ENCODE data around the gene RALGPS1. TPM values are rescaled to one million over a fixed set of nuclear protein-coding genes. Genes with fewer than 3 reads are reported as not detected.

The RALGPS1 gene
- total RNA-seq, 1 donor, result 8.2 TPM

GRCh38 chr9:127087411-127087810, 172.8 kb downstream of the RALGPS1 start:
- H3K4me1 ChIP-seq (ENCODE audit: insufficient read depth, low read length), result no peaks in the 10 kb centered on the region
- no peak overlapping the region for H3K4me3 ChIP-seq (ENCODE audit: low read length)
- no peaks in the 10 kb centered on the region for H3K9me3 ChIP-seq (ENCODE audit: low read depth, low read length)
- H3K27me3 ChIP-seq (ENCODE audit: insufficient read depth, low read length), result no peaks in the 10 kb centered on the region

- no peaks in the 10 kb centered on the region for H3K9me3 ChIP-seq (ENCODE audit: low read depth, low read length)
- no peaks in the 10 kb centered on the region for H3K4me1 ChIP-seq (ENCODE audit: insufficient read depth, low read length)
- no peaks in the 10 kb centered on the region for H3K27me3 ChIP-seq (ENCODE audit: insufficient read depth, low read length)
- no peak overlapping the region for H3K4me3 ChIP-seq (ENCODE audit: low read length)
Measured at GRCh38 chr9:127087836-127088235, 173.3 kb downstream of the RALGPS1 start.

- Histone ChIP-seq H3K27me3 (ENCODE audit: insufficient read depth, low read length) (no peaks in the 10 kb centered on the region), H3K9me3 (ENCODE audit: low read depth, low read length) (no peaks in the 10 kb centered on the region), H3K4me1 (ENCODE audit: insufficient read depth, low read length) (no peaks in the 10 kb centered on the region), H3K4me3 (ENCODE audit: low read length) (no peak overlapping the region)
Measured at GRCh38 chr9:127088724-127089615, 174.4 kb downstream of the RALGPS1 start.

GRCh38 chr9:127089631-127090081, 175.1 kb downstream of the RALGPS1 start:
- Histone ChIP-seq H3K27me3 (ENCODE audit: insufficient read depth, low read length) (no peaks in the 10 kb centered on the region), H3K9me3 (ENCODE audit: low read depth, low read length) (no peaks in the 10 kb centered on the region), H3K4me3 (ENCODE audit: low read length) (no peak overlapping the region)

GRCh38 chr9:127090341-127090985, 175.9 kb downstream of the RALGPS1 start:
- Histone ChIP-seq H3K4me1 (ENCODE audit: insufficient read depth, low read length) (no peaks in the 10 kb centered on the region), H3K27me3 (ENCODE audit: insufficient read depth, low read length) (no peaks in the 10 kb centered on the region), H3K9me3 (ENCODE audit: low read depth, low read length) (no peaks in the 10 kb centered on the region), H3K4me3 (ENCODE audit: low read length) (no peak overlapping the region)

More at GRCh38 chr9:127089631-127090081, 175.1 kb downstream of the RALGPS1 start:
- H3K4me1 ChIP-seq (ENCODE audit: insufficient read depth, low read length), result no peaks in the 10 kb centered on the region

GRCh38 chr9:127091526-127091925, 176.9 kb downstream of the RALGPS1 start:
- Histone ChIP-seq H3K4me3 (ENCODE audit: low read length) (no peak overlapping the region), H3K9me3 (ENCODE audit: low read depth, low read length) (no peaks in the 10 kb centered on the region), H3K27me3 (ENCODE audit: insufficient read depth, low read length) (no peaks in the 10 kb centered on the region), H3K4me1 (ENCODE audit: insufficient read depth, low read length) (no peaks in the 10 kb centered on the region)

GRCh38 chr9:127092041-127092608, 177.5 kb downstream of the RALGPS1 start:
- H3K4me3 ChIP-seq (ENCODE audit: low read length), result no peak overlapping the region
- H3K9me3 ChIP-seq (ENCODE audit: low read depth, low read length), result no peaks in the 10 kb centered on the region
- H3K27me3 ChIP-seq (ENCODE audit: insufficient read depth, low read length), result no peaks in the 10 kb centered on the region
- H3K4me1 ChIP-seq (ENCODE audit: insufficient read depth, low read length), result no peaks in the 10 kb centered on the region

- H3K27me3 ChIP-seq (ENCODE audit: insufficient read depth, low read length), result no peaks in the 10 kb centered on the region
- no peaks in the 10 kb centered on the region for H3K9me3 ChIP-seq (ENCODE audit: low read depth, low read length)
- no peaks in the 10 kb centered on the region for H3K4me1 ChIP-seq (ENCODE audit: insufficient read depth, low read length)
- H3K4me3 ChIP-seq (ENCODE audit: low read length), result no peak overlapping the region
Measured at GRCh38 chr9:127093319-127094020, 178.9 kb downstream of the RALGPS1 start.

GRCh38 chr9:127095411-127095810, 180.8 kb downstream of the RALGPS1 start:
- Histone ChIP-seq H3K4me3 (ENCODE audit: low read length) (no peak overlapping the region), H3K9me3 (ENCODE audit: low read depth, low read length) (no peaks in the 10 kb centered on the region), H3K4me1 (ENCODE audit: insufficient read depth, low read length) (no peaks in the 10 kb centered on the region), H3K27me3 (ENCODE audit: insufficient read depth, low read length) (no peaks in the 10 kb centered on the region)

- Histone ChIP-seq H3K27me3 (ENCODE audit: insufficient read depth, low read length) (no peaks in the 10 kb centered on the region), H3K4me1 (ENCODE audit: insufficient read depth, low read length) (no peaks in the 10 kb centered on the region), H3K4me3 (ENCODE audit: low read length) (no peak overlapping the region), H3K9me3 (ENCODE audit: low read depth, low read length) (no peaks in the 10 kb centered on the region)
Measured at GRCh38 chr9:127096208-127096607, 181.6 kb downstream of the RALGPS1 start.

GRCh38 chr9:127097683-127098082, 183.1 kb downstream of the RALGPS1 start:
- no peaks in the 10 kb centered on the region for H3K27me3 ChIP-seq (ENCODE audit: insufficient read depth, low read length)
- no peaks in the 10 kb centered on the region for H3K9me3 ChIP-seq (ENCODE audit: low read depth, low read length)
- H3K4me1 ChIP-seq (ENCODE audit: insufficient read depth, low read length), result no peaks in the 10 kb centered on the region
- no peak overlapping the region for H3K4me3 ChIP-seq (ENCODE audit: low read length)

- H3K27me3 ChIP-seq (ENCODE audit: insufficient read depth, low read length), result no peaks in the 10 kb centered on the region
- no peaks in the 10 kb centered on the region for H3K9me3 ChIP-seq (ENCODE audit: low read depth, low read length)
- no peaks in the 10 kb centered on the region for H3K4me1 ChIP-seq (ENCODE audit: insufficient read depth, low read length)
- no peak overlapping the region for H3K4me3 ChIP-seq (ENCODE audit: low read length)
Measured at GRCh38 chr9:127098916-127099553, 184.5 kb downstream of the RALGPS1 start.

GRCh38 chr9:127099664-127100063, 185.1 kb downstream of the RALGPS1 start:
- H3K9me3 ChIP-seq (ENCODE audit: low read depth, low read length), result no peaks in the 10 kb centered on the region
- no peak overlapping the region for H3K4me3 ChIP-seq (ENCODE audit: low read length)
- no peaks in the 10 kb centered on the region for H3K4me1 ChIP-seq (ENCODE audit: insufficient read depth, low read length)
- H3K27me3 ChIP-seq (ENCODE audit: insufficient read depth, low read length), result no peaks in the 10 kb centered on the region

GRCh38 chr9:127102176-127102575, 187.6 kb downstream of the RALGPS1 start:
- Histone ChIP-seq H3K9me3 (ENCODE audit: low read depth, low read length) (no peaks in the 10 kb centered on the region), H3K4me1 (ENCODE audit: insufficient read depth, low read length) (no peaks in the 10 kb centered on the region), H3K4me3 (ENCODE audit: low read length) (no peak overlapping the region), H3K27me3 (ENCODE audit: insufficient read depth, low read length) (no peaks in the 10 kb centered on the region)

All from mononuclear cell (primary cell).